SK-N-SH treated with all-trans-retinoic acid at 6 μM for 48 hours (cell line): ENCODE data around the gene GUCA2B.
A peak's percentile ranks its signal among the peaks of the same experiment; 100 is the strongest.

ENCODE experiments used
- ATAC-seq: fragments of 200-7000 bp; cut with Tn5 transposase; 3 replicates; pipeline ENCODE4 v1.9.1; 2020; ENCODE audit warnings: mild to moderate bottlenecking, moderate library complexity
- ARNTL ChIP-seq: fragments of 450-650 bp; formaldehyde crosslinking; IDR thresholded peaks from 2 replicates; pipeline ENCODE4 v1.5.0; 2020; ENCODE audit warnings: low read depth, mild to moderate bottlenecking, moderate library complexity, borderline replicate concordance
- CSDC2 ChIP-seq: fragments of 250-450 bp; sonication (Bioruptor Pico); IDR thresholded peaks from 2 replicates; pipeline ENCODE4 v1.5.0; 2020; ENCODE audit warnings: mild to moderate bottlenecking, moderate library complexity
- ESRRG ChIP-seq: fragments of 250-450 bp; sonication (Bioruptor Pico); IDR thresholded peaks from 2 replicates; pipeline ENCODE4 v1.6.1; 2021; ENCODE audit warnings: mild to moderate bottlenecking
- GLIS3 ChIP-seq: fragments of 250-450 bp; sonication (Bioruptor Pico); IDR thresholded peaks from 2 replicates; pipeline ENCODE4 v1.5.0; 2020; ENCODE audit warnings: mild to moderate bottlenecking, moderate library complexity
- ISL1 ChIP-seq: fragments of 250-450 bp; sonication (Bioruptor Pico); IDR thresholded peaks from 2 replicates; pipeline ENCODE4 v2.1.2; 2022; ENCODE audit warnings: mild to moderate bottlenecking, moderate library complexity
- OSR1 ChIP-seq: fragments of 250-450 bp; sonication (Bioruptor Pico); IDR thresholded peaks from 2 replicates; pipeline ENCODE4 v1.8.0; 2022; ENCODE audit warnings: moderate library complexity, mild to moderate bottlenecking, inconsistent platforms
- PPARA ChIP-seq: fragments of 250-450 bp; sonication (Bioruptor Pico); IDR thresholded peaks from 2 replicates; pipeline ENCODE4 v1.5.0; 2020; ENCODE audit warnings: mild to moderate bottlenecking, borderline replicate concordance
- RARB ChIP-seq: fragments of 250-450 bp; sonication (Bioruptor Pico); IDR thresholded peaks from 2 replicates; pipeline ENCODE4 v1.8.0; 2021; ENCODE audit warnings: mild to moderate bottlenecking, moderate library complexity
- SNAI2 ChIP-seq: fragments of 250-450 bp; sonication (Bioruptor Pico); IDR thresholded peaks from 2 replicates; pipeline ENCODE4 v1.5.0; 2020; ENCODE audit warnings: mild to moderate bottlenecking, moderate library complexity
- TCF4 ChIP-seq: fragments of 250-450 bp; sonication (Bioruptor Pico); IDR thresholded peaks from 2 replicates; pipeline ENCODE4 v1.8.0; 2021; ENCODE audit warnings: mild to moderate bottlenecking, moderate library complexity, borderline replicate concordance
- TOX ChIP-seq: fragments of 250-450 bp; sonication (Bioruptor Pico); IDR thresholded peaks from 2 replicates; pipeline ENCODE4 v1.8.0; 2021; ENCODE audit warnings: mild to moderate bottlenecking, moderate library complexity, borderline replicate concordance
- ZFP3 ChIP-seq: fragments of 250-450 bp; sonication (Bioruptor Pico); IDR thresholded peaks from 2 replicates; pipeline ENCODE4 v1.5.0; 2020; ENCODE audit warnings: mild to moderate bottlenecking, moderate library complexity
- ZFP30 ChIP-seq: fragments of 450-650 bp; formaldehyde crosslinking; IDR thresholded peaks from 2 replicates; pipeline ENCODE4 v1.5.0; 2022; ENCODE audit warnings: mild to moderate bottlenecking, moderate library complexity
- ZNF565 ChIP-seq: fragments of 450-650 bp; formaldehyde crosslinking; conservative IDR thresholded peaks from 2 replicates; pipeline ENCODE4 v1.5.0; 2020; ENCODE audit warnings: low read depth, mild to moderate bottlenecking, moderate library complexity
- ZNF70 ChIP-seq: fragments of 450-650 bp; formaldehyde crosslinking; IDR thresholded peaks from 2 replicates; pipeline ENCODE4 v1.5.0; 2020; ENCODE audit warnings: mild to moderate bottlenecking, moderate library complexity
- ZNF8 ChIP-seq: fragments of 450-650 bp; formaldehyde crosslinking; IDR thresholded peaks from 2 replicates; pipeline ENCODE4 v1.5.0; 2020; ENCODE audit warnings: mild to moderate bottlenecking, moderate library complexity
- TF ChIP-seq, protein P1 (sequence below): fragments of 250-450 bp; sonication (Bioruptor Pico); IDR thresholded peaks from 2 replicates; pipeline ENCODE4 v1.5.1; 2021; ENCODE audit warnings: mild to moderate bottlenecking, moderate library complexity
- TF ChIP-seq, protein P2 (sequence below): fragments of 250-450 bp; sonication (Bioruptor Pico); IDR thresholded peaks from 2 replicates; pipeline ENCODE4 v1.5.0; 2020; ENCODE audit warnings: mild to moderate bottlenecking, moderate library complexity
- TF ChIP-seq, protein P3 (sequence below): fragments of 250-450 bp; sonication (Bioruptor Pico); IDR thresholded peaks from 2 replicates; pipeline ENCODE4 v1.8.0; 2020; ENCODE audit warnings: mild to moderate bottlenecking, moderate library complexity, borderline replicate concordance
- TF ChIP-seq, protein P4 (sequence below): fragments of 250-450 bp; sonication (Bioruptor Pico); IDR thresholded peaks from 2 replicates; pipeline ENCODE4 v1.8.0; 2021; ENCODE audit warnings: low read depth, mild to moderate bottlenecking, moderate library complexity, borderline replicate concordance
- TF ChIP-seq, protein P5 (sequence below): fragments of 250-450 bp; sonication (Bioruptor Pico); IDR thresholded peaks from 2 replicates; pipeline ENCODE4 v1.5.1; 2020; ENCODE audit warnings: low read depth, mild to moderate bottlenecking, moderate library complexity

GUCA2B gene

DNA sequence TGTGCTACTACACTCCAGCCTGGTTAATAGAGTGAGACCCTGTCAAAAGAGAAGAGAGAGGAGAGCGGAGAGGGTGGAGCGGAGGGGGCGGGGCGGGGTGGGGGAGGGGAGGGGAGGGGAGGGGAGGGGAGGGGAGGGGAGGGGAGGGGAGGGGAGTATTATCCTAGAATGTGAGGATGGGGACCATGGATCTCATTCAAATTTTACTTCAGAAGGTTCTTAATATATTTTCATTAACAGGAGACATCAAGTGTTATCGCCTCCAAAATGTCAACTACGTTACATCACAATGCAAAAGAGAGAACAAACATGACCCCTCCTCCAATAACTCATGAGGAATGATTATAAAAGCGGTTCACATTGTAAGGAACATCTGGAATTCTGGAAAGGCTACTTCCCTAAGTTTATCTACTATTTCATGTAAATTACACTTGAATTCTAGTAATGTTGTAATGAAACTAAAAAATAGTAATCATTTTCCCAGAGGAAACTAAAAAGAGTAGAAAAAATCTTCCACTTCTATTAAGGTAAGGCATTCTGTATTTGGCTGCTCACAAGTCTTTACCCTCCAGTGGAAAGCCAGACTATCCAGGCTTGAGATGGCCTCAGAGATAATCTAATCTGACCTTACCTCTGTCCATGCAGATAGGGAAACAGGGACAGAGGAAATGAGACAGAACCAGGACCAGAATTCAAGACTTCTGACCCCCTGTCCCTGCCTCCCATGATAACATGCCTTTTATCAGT lies 30.2 kb downstream of the GUCA2B start:
- TF ChIP-seq ISL1 (CRISPR knock-in tag) (no peak), ZNF70 (CRISPR knock-in tag) (peak; percentile 59)

DNA sequence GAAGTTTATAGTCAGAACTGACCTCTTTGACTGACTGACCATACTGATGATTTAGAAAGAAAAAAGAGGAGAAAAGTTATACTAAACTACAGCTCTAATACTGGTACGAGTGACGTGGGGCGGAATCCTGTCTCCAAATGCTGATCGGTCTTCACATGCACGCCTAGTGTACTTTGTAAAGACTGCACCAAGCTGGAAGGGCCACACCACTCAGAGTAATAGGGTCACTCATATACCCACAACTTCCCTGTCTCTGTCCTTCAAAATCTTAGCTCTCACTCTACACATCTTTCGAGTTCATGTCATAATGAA lies 30.7 kb downstream of the GUCA2B start:
- TF ChIP-seq ZFP3 (CRISPR knock-in tag) (no peak), PPARA (CRISPR knock-in tag) (no peak), ZNF8 (CRISPR knock-in tag) (no peak), CSDC2 (CRISPR knock-in tag) (no peak), ZNF565 (CRISPR knock-in tag) (no peak), TCF4 (CRISPR knock-in tag) (no peak), TOX (CRISPR knock-in tag) (no peak)
- TF ChIP-seq, protein P1, sequence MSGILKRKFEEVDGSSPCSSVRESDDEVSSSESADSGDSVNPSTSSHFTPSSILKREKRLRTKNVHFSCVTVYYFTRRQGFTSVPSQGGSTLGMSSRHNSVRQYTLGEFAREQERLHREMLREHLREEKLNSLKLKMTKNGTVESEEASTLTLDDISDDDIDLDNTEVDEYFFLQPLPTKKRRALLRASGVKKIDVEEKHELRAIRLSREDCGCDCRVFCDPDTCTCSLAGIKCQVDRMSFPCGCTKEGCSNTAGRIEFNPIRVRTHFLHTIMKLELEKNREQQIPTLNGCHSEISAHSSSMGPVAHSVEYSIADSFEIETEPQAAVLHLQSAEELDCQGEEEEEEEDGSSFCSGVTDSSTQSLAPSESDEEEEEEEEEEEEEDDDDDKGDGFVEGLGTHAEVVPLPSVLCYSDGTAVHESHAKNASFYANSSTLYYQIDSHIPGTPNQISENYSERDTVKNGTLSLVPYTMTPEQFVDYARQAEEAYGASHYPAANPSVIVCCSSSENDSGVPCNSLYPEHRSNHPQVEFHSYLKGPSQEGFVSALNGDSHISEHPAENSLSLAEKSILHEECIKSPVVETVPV, result no peak
- TF ChIP-seq, protein P2, sequence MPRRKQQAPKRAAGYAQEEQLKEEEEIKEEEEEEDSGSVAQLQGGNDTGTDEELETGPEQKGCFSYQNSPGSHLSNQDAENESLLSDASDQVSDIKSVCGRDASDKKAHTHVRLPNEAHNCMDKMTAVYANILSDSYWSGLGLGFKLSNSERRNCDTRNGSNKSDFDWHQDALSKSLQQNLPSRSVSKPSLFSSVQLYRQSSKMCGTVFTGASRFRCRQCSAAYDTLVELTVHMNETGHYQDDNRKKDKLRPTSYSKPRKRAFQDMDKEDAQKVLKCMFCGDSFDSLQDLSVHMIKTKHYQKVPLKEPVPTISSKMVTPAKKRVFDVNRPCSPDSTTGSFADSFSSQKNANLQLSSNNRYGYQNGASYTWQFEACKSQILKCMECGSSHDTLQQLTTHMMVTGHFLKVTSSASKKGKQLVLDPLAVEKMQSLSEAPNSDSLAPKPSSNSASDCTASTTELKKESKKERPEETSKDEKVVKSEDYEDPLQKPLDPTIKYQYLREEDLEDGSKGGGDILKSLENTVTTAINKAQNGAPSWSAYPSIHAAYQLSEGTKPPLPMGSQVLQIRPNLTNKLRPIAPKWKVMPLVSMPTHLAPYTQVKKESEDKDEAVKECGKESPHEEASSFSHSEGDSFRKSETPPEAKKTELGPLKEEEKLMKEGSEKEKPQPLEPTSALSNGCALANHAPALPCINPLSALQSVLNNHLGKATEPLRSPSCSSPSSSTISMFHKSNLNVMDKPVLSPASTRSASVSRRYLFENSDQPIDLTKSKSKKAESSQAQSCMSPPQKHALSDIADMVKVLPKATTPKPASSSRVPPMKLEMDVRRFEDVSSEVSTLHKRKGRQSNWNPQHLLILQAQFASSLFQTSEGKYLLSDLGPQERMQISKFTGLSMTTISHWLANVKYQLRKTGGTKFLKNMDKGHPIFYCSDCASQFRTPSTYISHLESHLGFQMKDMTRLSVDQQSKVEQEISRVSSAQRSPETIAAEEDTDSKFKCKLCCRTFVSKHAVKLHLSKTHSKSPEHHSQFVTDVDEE (CRISPR knock-in tag), result no peak
- ATAC-seq, result no peak

More for the DNA sequence above, 30.2 kb downstream of the GUCA2B start:
- no peak for ATAC-seq

DNA sequence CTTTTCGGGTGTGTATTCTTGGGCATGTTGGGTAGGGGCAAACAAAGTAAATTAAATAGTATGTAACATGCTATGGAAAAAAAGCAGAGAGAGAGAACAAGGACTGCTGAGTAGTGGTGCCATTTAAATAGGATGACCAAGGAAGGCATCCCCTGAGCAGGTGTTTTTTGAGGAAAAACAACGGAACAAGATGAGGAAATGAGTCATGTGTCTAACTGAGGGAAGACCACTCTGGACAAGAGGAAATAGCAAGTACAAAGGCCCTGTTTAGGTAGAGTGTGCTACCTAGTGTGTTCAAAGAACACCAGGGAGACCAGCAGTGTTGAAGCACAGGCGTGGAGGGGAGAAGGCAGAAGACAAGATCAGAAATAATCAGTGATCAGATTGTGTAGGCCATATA lies 31.4 kb downstream of the GUCA2B start:
- ATAC-seq, result no peak
- no peak for TF ChIP-seq CSDC2 (CRISPR knock-in tag)
- TF ChIP-seq, all 23 proteins: peak for 0

DNA sequence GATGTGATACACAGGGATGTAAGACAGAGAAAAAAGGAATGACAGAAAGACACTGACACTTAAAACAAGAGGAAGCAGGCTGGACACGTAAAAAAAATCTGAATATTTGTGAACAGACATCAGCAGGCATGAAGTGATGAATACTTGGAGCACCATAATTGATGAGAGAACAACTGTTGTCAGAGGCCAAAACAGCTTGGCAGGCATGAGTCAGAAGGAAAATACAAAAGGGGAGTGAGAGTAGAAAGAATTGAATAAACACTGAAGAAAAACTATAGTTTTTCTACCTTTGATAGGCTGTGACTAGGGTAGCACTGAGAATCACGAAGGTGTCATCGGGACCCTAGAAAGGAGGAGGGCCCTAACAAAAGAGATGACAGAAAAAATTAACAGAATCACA lies 32.9 kb downstream of the GUCA2B start:
- ATAC-seq, result peak; percentile 85
- TF ChIP-seq, protein P3, sequence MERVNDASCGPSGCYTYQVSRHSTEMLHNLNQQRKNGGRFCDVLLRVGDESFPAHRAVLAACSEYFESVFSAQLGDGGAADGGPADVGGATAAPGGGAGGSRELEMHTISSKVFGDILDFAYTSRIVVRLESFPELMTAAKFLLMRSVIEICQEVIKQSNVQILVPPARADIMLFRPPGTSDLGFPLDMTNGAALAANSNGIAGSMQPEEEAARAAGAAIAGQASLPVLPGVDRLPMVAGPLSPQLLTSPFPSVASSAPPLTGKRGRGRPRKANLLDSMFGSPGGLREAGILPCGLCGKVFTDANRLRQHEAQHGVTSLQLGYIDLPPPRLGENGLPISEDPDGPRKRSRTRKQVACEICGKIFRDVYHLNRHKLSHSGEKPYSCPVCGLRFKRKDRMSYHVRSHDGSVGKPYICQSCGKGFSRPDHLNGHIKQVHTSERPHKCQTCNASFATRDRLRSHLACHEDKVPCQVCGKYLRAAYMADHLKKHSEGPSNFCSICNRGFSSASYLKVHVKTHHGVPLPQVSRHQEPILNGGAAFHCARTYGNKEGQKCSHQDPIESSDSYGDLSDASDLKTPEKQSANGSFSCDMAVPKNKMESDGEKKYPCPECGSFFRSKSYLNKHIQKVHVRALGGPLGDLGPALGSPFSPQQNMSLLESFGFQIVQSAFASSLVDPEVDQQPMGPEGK, result no peak
- TF ChIP-seq ZFP30 (no peak), OSR1 (no peak), CSDC2 (CRISPR knock-in tag) (no peak), GLIS3 (CRISPR knock-in tag) (no peak), ZFP3 (CRISPR knock-in tag) (no peak), ZNF8 (CRISPR knock-in tag) (no peak), PPARA (CRISPR knock-in tag) (no peak), ZNF565 (CRISPR knock-in tag) (no peak), SNAI2 (CRISPR knock-in tag) (no peak), ESRRG (CRISPR knock-in tag) (no peak), TOX (CRISPR knock-in tag) (no peak), ZNF70 (CRISPR knock-in tag) (no peak), RARB (CRISPR knock-in tag) (no peak), ARNTL (CRISPR knock-in tag) (no peak), ISL1 (CRISPR knock-in tag) (no peak)
- TF ChIP-seq, protein P2 (CRISPR knock-in tag), result no peak
- TF ChIP-seq, protein P4, sequence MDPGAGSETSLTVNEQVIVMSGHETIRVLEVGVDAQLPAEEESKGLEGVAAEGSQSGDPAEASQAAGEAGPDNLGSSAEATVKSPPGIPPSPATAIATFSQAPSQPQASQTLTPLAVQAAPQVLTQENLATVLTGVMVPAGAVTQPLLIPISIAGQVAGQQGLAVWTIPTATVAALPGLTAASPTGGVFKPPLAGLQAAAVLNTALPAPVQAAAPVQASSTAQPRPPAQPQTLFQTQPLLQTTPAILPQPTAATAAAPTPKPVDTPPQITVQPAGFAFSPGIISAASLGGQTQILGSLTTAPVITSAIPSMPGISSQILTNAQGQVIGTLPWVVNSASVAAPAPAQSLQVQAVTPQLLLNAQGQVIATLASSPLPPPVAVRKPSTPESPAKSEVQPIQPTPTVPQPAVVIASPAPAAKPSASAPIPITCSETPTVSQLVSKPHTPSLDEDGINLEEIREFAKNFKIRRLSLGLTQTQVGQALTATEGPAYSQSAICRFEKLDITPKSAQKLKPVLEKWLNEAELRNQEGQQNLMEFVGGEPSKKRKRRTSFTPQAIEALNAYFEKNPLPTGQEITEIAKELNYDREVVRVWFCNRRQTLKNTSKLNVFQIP (CRISPR knock-in tag), result no peak
- TF ChIP-seq, protein P5, sequence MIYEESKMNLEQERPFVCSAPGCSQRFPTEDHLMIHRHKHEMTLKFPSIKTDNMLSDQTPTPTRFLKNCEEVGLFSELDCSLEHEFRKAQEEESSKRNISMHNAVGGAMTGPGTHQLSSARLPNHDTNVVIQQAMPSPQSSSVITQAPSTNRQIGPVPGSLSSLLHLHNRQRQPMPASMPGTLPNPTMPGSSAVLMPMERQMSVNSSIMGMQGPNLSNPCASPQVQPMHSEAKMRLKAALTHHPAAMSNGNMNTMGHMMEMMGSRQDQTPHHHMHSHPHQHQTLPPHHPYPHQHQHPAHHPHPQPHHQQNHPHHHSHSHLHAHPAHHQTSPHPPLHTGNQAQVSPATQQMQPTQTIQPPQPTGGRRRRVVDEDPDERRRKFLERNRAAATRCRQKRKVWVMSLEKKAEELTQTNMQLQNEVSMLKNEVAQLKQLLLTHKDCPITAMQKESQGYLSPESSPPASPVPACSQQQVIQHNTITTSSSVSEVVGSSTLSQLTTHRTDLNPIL (CRISPR knock-in tag), result no peak
